H9 (cell line): Measurements from ENCODE around the gene APBA3. TPM values are rescaled to one million over a fixed set of nuclear protein-coding genes. Genes with fewer than 3 reads are reported as not detected.

Experiments used
- DNase-seq: peaks from one replicate; pipeline ENCODE4 v3.0.0-alpha.2; 2017
- H2AFZ ChIP-seq: one replicate; pipeline ENCODE4 v1.6.1; 2013; ENCODE audit warnings: mild to moderate bottlenecking, low read length, control low read depth, moderate library complexity
- H2AK5ac ChIP-seq: 2 replicates; pipeline ENCODE4 v1.6.1; 2013; ENCODE audit warnings: low read length, control low read depth, mixed read lengths; ENCODE audit not compliant: insufficient read length
- H2BK120ac ChIP-seq: one replicate; pipeline ENCODE4 v1.6.1; 2013; ENCODE audit warnings: low read depth, mild to moderate bottlenecking, low read length, control low read depth, inconsistent platforms; ENCODE audit not compliant: poor library complexity, severe bottlenecking
- H2BK12ac ChIP-seq: 2 replicates; pipeline ENCODE4 v1.6.1; 2013; ENCODE audit warnings: low read length, control low read depth, mixed read lengths, low read depth; ENCODE audit not compliant: insufficient read length
- H2BK15ac ChIP-seq: 2 replicates; pipeline ENCODE4 v1.6.1; 2013; ENCODE audit warnings: low read depth, low read length, control low read depth
- H2BK20ac ChIP-seq: one replicate; pipeline ENCODE4 v1.6.1; 2013; ENCODE audit warnings: low read depth, mild to moderate bottlenecking, low read length, control low read depth, inconsistent platforms; ENCODE audit not compliant: poor library complexity, severe bottlenecking
- H2BK5ac ChIP-seq: 2 replicates; pipeline ENCODE4 v1.6.1; 2013; ENCODE audit warnings: low read length, control low read depth, mixed read lengths; ENCODE audit not compliant: insufficient read length
- H3K14ac ChIP-seq: 2 replicates; pipeline ENCODE4 v1.6.1; 2013; ENCODE audit warnings: low read length, control low read depth; ENCODE audit not compliant: insufficient read depth
- H3K18ac ChIP-seq: 2 replicates; pipeline ENCODE4 v1.6.1; 2013; ENCODE audit warnings: low read depth, mild to moderate bottlenecking, mixed read lengths, low read length, control low read depth; ENCODE audit not compliant: insufficient read length
- H3K23ac ChIP-seq: 2 replicates; pipeline ENCODE4 v1.6.1; 2013; ENCODE audit warnings: low read length, control low read depth, mixed read lengths, low read depth; ENCODE audit not compliant: insufficient read length
- H3K23me2 ChIP-seq: 2 replicates; pipeline ENCODE4 v1.6.1; 2013; ENCODE audit warnings: low read depth, mild to moderate bottlenecking, mixed read lengths, low read length, control low read depth; ENCODE audit not compliant: insufficient read length, poor library complexity, severe bottlenecking
- H3K27ac ChIP-seq: 2 replicates; pipeline ENCODE4 v1.5.1; 2013; ENCODE audit warnings: low read length, control low read depth, mixed read lengths, low read depth; ENCODE audit not compliant: insufficient read length
- H3K27me3 ChIP-seq: 2 replicates; pipeline ENCODE4 v1.6.1; 2013; ENCODE audit warnings: low read length, control low read depth, inconsistent platforms; ENCODE audit not compliant: insufficient read depth
- H3K4ac ChIP-seq: 2 replicates; pipeline ENCODE4 v1.6.1; 2013; ENCODE audit warnings: low read depth, mild to moderate bottlenecking, control low read depth, inconsistent platforms, low read length, moderate library complexity
- H3K4me1 ChIP-seq: 2 replicates; pipeline ENCODE4 v1.6.1; 2013; ENCODE audit warnings: low read length, control low read depth, inconsistent platforms; ENCODE audit not compliant: insufficient read depth
- H3K4me2 ChIP-seq: 2 replicates; pipeline ENCODE4 v1.6.1; 2013; ENCODE audit warnings: low read length, control low read depth, mixed read lengths; ENCODE audit not compliant: insufficient read length, insufficient read depth
- H3K56ac ChIP-seq: 2 replicates; pipeline ENCODE4 v1.6.1; 2013; ENCODE audit warnings: low read depth, mild to moderate bottlenecking, mixed read lengths, low read length, control low read depth; ENCODE audit not compliant: insufficient read length
- H3K79me1 ChIP-seq: 2 replicates; pipeline ENCODE4 v1.6.1; 2013; ENCODE audit warnings: low read depth, mild to moderate bottlenecking, moderate library complexity, low read length, control low read depth, inconsistent platforms; ENCODE audit not compliant: insufficient read depth, poor library complexity, severe bottlenecking
- H3K79me2 ChIP-seq: 2 replicates; pipeline ENCODE4 v1.6.1; 2013; ENCODE audit warnings: low read length, control low read depth, inconsistent platforms; ENCODE audit not compliant: insufficient read depth
- H3K9ac ChIP-seq: 2 replicates; pipeline ENCODE4 v1.6.1; 2013; ENCODE audit warnings: low read length, control low read depth, mixed read lengths; ENCODE audit not compliant: insufficient read length; ENCODE audit errors: extremely low read depth
- H3K9me3 ChIP-seq: one replicate; pipeline ENCODE4 v1.6.1; 2013; ENCODE audit warnings: low read depth, low read length, inconsistent platforms; ENCODE audit not compliant: control insufficient read depth
- H3T11ph ChIP-seq: one replicate; pipeline ENCODE4 v1.6.1; 2013; ENCODE audit warnings: mild to moderate bottlenecking, low read length, control low read depth, inconsistent platforms
- H4K20me1 ChIP-seq: one replicate; pipeline ENCODE4 v1.6.1; 2013; ENCODE audit not compliant: control insufficient read depth, insufficient read length, insufficient read depth
- H4K5ac ChIP-seq: 2 replicates; pipeline ENCODE4 v1.6.1; 2013; ENCODE audit warnings: low read depth, mild to moderate bottlenecking, mixed read lengths, low read length, control low read depth; ENCODE audit not compliant: insufficient read length
- H4K8ac ChIP-seq: replicated peaks from 2 replicates; pipeline ENCODE4 v1.6.1; 2013; ENCODE audit warnings: low read length, control low read depth, mixed read lengths, low read depth; ENCODE audit not compliant: insufficient read length
- H4K91ac ChIP-seq: 2 replicates; pipeline ENCODE4 v1.6.1; 2013; ENCODE audit warnings: low read depth, mild to moderate bottlenecking, moderate library complexity, mixed read lengths, low read length, control low read depth; ENCODE audit not compliant: insufficient read length
- H3K27ac Mint-ChIP-seq, 3 experiments: 2 replicates in 2 of 3; 3 replicates in 1 of 3; pipeline ENCODE4 v1.8.0; 2020 to 2021; ENCODE audit warnings: mixed read lengths in 3 of 3, mild to moderate bottlenecking in 1 of 3, moderate library complexity in 1 of 3
- H3K27me3 Mint-ChIP-seq: 2 replicates; pipeline ENCODE4 v1.8.0; 2021; ENCODE audit warnings: low read depth, mild to moderate bottlenecking, moderate library complexity, mixed read lengths
- H3K36me3 Mint-ChIP-seq, 3 experiments: 2 replicates in 2 of 3; 3 replicates in 1 of 3; pipeline ENCODE4 v1.8.0; 2020 to 2021; ENCODE audit warnings: low read depth in 3 of 3, mixed read lengths in 3 of 3; ENCODE audit not compliant: insufficient read depth in 1 of 3
- H3K4me1 Mint-ChIP-seq, 2 experiments: 2 replicates each; pipeline ENCODE4 v1.8.0; 2020; ENCODE audit warnings: mixed read lengths in 2 of 2
- H3K4me3 Mint-ChIP-seq, 2 experiments: 2 replicates in 1 of 2; 3 replicates in 1 of 2; pipeline ENCODE4 v1.8.0; 2020 to 2021; ENCODE audit warnings: mild to moderate bottlenecking in 2 of 2, mixed read lengths in 2 of 2, moderate library complexity in 1 of 2
- H3K9me3 Mint-ChIP-seq, 2 experiments: 2 replicates in 1 of 2; 3 replicates in 1 of 2; pipeline ENCODE4 v1.8.0; 2020; ENCODE audit warnings: mild to moderate bottlenecking in 2 of 2, mixed read lengths in 2 of 2, moderate library complexity in 1 of 2
- CTCF ChIP-seq: fragments of 200-600 bp; sonication (generic); conservative IDR thresholded peaks from 3 replicates; pipeline ENCODE4 v1.8.0; 2021; ENCODE audit warnings: antibody characterized with exemption, mild to moderate bottlenecking
- WGBS: extraction: QIAGEN DNeasy Blood & Tissue Kit; methylation state at CpG from one replicate; pipeline ENCODE4 v1.1.7; 2013; ENCODE audit warnings: missing lambda C conversion rate, low lambda C conversion rate, mixed read lengths; ENCODE audit not compliant: insufficient read length; ENCODE audit errors: extremely low coverage; 5-methylcytosine and 5-hydroxymethylcytosine counted together
- total RNA-seq: library from RNA; stranded (reverse); gene quantifications from 2 replicates; pipeline ENCODE4 v1.2.1, GENCODE V29; 2021

The APBA3 gene
- total RNA-seq, 1 experiment from 2014 or later = 21.8 TPM

GRCh38 chr19:3769494-3769893 lies 8.0 kb upstream of the APBA3 start:
- Histone ChIP-seq H3K4ac (no peak overlapping the region), H4K91ac (no peak overlapping the region), H3K18ac (no peak overlapping the region), H3K4me1 (no peaks in the 10 kb centered on the region), H2BK120ac (no peak overlapping the region), H3K9me3 (no peaks in the 10 kb centered on the region), H3K23me2 (no peaks in the 10 kb centered on the region), H3K14ac (no peak overlapping the region), H3K79me1 (no peaks in the 10 kb centered on the region), H3T11ph (no peak overlapping the region), H2BK15ac (no peak overlapping the region), H3K4me2 (no peak overlapping the region), H2AK5ac (no peak overlapping the region), H4K5ac (no peak overlapping the region), H2BK20ac (no peak overlapping the region), H3K9ac (no peak overlapping the region), H4K20me1 (no peaks in the 10 kb centered on the region), H3K27me3 (no peaks in the 10 kb centered on the region), H2BK5ac (no peak overlapping the region), H3K56ac (no peak overlapping the region), H4K8ac (no peak overlapping the region), H3K23ac (no peak overlapping the region), H3K27ac (no peak overlapping the region), H2BK12ac (no peak overlapping the region), H3K79me2 (no peaks in the 10 kb centered on the region), H2AFZ (no peak overlapping the region)
- DNase-seq = no peak
- Mint-ChIP-seq H3K4me1 (peaks cover 7 to 16% of the 10 kb centered on the region in 2 experiments), H3K27ac (no peak overlapping the region), H3K4me3 (no peak overlapping the region), H3K9me3 (no peaks in the 10 kb centered on the region), H3K36me3 (peaks cover 6 to 15% (median 12%) of the 10 kb centered on the region in 3 experiments; a peak in 6 of 7 replicates), H3K27me3 (no peaks in the 10 kb centered on the region)
- no CpG with 5 or more reads among the region's 17 CpGs for WGBS
- no peak for TF ChIP-seq CTCF
